ENCODE results near the gene OSMR.
A peak's percentile ranks its signal among the peaks of the same experiment; 100 is the strongest.
"Not testable (repeated sequence)": the region's sequence is repeated elsewhere in the genome, so short reads cannot be mapped to it uniquely, and the experiment has no call there.

The OSMR gene

DNA sequence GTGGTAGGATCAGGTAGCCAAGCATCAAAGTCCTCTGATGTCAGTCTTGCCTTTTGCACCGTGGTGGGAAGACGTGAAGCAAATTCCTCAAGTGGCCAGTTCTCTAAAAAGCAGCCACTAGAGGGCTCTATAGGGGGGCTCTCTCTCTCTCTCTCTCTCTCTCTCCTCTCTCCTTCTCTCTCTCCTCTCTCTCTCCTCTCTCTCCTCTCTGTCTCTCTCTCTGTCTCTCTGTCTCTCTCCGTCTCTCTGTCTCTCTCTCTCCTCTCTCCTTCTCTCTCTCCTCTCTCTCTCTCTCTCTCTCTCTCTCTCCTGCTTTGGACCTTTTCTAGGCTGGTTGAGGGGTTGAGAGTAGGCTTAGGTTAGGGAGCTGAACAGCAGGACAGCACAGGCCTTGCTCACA lies 13.9 kb upstream of the OSMR start:
- peak; percentile 63 for DNase-seq

DNA sequence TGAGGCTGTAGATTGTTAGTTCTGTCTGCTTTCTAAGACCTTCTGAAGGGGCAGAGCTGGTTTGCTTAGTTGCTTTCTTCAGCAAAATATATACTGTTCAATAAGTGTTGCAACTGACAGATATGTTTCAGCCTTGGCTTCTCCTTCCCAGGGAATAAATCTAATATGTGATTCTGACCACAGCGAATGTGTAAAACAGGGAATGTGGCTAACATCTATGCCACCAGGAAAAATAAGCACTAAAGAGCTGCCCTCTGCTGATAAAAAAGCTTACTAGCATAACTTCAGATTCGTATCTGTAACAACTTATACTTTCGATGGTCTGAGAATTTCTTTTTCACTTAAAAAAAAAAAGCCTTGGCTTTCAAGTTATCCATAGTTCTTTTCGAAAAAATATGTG lies 13.0 kb upstream of the OSMR start:
- no peak for DNase-seq

DNA sequence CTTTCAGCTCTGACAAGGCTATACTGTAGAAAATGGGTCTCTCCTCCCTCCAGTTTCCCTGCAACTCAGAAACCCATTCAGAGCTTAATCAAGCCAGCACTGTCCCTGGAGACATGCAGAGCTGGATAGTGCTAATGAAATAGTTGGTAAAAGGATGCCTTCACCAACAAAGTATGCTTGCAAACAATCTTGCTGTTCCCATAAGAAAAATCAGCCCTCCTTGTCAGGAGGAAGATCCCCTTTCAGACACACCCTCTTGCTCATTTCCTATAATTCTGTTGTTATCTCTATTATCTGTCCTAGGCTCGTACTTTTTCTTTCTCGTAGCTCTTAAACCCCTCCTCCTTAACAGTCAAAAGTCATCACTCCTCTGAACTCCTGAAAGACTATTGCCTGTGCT lies 9.9 kb upstream of the OSMR start:
- DNase-seq, result no peak

GRCh38 chr5:38837416-38837815 lies 8.4 kb upstream of the OSMR start:
- DNase-seq, result no peak

DNA sequence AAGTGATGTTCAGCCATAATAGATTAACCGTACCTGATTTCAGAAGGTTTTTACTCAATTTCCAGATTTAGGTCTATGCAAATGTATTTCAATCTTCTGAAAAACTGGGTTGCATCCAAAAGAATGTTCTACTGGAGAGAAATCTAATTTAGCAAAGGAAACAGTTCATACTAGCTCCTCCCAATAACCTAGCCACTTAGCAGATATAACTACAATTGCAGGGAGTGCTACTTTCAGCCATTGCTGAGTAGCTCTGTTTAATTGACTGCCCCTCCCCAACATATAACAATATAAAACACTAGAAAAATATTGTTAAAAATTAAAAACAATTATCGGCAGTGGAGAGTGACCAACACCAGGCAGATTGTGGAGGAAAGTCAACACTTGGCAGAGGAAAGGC lies 7.9 kb upstream of the OSMR start:
- DNase-seq, result no peak

GRCh38 chr5:38843665-38844064 lies 2.1 kb upstream of the OSMR start:
- DNase-seq, result no peak

GRCh38 chr5:38846379-38847011 lies 683 bp downstream of the OSMR start:
- DNase-seq, result no peak

- DNase-seq, result no peak
Observed at GRCh38 chr5:38847559-38848347, 1.9 kb downstream of the OSMR start.

DNA sequence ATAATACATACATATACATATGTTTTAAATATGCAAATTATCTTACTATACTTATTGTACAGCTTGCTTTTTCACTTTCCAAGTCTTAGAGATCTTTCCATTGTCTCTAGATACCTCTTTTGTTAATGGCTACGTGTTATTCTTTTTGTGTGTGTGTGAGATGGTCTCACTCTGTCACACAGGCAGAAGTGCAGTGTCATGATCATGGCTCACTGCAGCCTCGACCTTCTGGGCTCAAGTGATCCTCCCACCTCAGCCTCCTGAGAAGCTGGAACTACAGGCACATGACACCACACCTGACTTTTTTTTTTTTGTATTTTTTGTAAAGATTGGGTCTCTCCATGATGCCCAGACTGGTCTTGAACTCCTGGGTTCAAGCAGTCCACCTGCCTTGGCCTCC lies 2.8 kb downstream of the OSMR start:
- DNase-seq, result no peak

DNA sequence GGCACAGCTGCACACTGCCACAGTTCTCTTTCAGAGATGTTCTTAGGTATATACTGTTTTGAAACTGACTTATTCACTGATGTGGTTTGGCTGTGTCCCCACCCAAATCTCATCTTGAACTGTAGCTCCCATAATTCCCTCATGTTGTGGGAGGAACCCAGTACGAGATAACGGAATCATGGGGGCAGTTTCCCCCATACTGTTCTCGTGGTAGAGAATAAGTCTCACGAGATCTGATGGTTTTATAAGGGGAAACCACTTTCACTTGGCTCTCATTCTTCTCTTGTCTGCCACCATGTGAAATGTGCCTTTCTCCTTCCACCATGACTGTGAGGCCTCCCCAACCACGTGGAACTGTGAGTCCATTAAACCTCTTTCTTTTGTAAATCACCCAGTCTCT lies 5.8 kb downstream of the OSMR start:
- DNase-seq, result not testable (repeated sequence)

- DNase-seq, result no peak
Observed at GRCh38 chr5:38853753-38854470, 8.1 kb downstream of the OSMR start.

DNA sequence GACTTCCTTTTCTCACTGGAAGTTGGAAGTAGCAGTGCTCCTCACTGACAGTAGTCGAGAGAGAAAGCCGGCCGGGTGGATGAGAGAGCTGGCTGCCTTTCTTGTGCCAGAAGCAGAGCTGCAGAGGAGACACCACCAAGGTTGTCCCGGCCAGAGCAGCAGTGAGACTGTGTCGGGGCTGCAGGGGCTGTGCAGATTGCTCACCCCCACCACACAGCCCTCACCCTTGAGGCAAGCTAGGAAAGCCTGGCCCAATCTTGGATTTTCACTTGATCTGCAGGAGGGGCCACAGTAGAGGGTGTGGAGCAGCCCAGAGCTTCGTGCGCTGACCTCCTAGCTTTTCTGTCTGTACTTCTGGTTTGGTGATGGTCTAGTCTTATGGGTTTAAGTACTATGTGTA lies 9.1 kb downstream of the OSMR start:
- no peak for DNase-seq

DNA sequence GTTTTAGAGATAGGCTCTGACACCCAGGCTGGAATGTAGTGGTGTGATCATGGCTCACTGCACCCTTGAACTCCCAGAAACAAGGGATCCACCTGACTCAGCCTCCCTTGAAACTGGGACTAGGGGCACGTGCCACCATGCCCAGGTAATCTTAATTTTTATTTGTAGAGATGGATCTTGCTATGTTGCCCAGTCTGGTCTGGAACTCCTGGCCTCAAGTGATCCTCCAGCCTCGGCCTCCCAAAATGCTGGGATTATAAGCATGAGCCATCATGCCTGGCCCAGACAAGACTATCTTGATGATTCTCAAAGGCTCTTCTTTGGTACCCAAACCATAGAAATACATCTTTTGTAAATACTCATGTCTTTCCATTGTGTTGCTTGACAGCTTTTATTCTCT lies 10.8 kb downstream of the OSMR start:
- no peak for DNase-seq

DNA sequence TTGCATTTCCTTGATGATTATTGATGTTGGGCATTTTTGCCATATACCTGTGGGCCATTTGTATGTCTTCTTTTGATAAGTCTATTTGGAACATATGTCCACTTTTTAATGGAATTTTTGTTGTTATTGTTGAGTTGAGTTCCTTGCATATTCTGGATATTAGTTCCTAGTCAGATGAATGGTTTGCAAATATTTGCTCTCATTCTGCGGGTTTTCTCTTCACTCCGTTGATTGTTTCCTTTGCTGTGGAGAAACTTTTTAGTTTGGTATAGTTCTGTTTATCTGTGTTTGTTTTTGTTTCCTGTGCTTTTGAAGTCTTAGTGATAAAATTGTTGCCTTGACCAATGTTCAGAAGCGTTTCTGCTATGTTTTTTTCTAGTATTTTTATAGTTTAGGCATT lies 13.0 kb downstream of the OSMR start:
- DNase-seq, result no peak

DNA sequence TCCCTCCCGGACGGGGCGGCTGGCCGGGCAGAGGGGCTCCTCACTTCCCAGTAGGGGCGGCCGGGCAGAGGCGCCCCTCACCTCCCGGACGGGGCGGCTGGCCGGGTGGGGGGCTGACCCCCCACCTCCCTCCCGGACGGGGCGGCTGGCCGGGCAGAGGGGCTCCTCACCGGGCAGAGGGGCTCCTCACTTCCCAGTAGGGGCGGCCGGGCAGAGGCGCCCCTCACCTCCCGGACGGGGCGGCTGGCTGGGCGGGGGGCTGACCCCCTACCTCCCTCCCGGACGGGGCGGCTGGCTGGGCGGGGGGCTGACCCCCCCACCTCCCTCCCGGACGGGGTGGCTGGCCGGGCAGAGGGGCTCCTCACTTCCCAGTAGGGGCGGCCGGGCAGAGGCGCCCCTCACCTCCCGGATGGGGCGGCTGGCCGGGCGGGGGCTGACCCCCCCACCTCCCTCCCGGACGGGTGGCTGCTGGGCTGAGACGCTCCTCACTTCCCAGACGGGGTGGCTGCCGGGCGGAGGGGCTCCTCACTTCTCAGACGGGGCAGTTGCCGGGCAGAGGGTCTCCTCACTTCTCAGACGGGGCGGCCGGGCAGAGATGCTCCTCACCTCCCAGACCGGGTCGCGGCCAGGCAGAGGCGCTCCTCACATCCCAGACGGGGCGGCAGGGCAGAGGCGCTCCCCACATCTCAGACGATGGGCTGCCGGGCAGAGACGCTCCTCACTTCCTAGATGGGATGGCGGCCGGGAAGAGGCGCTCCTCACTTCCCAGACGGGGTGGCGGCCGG lies 16.4 kb downstream of the OSMR start:
- not testable (repeated sequence) for DNase-seq

DNA sequence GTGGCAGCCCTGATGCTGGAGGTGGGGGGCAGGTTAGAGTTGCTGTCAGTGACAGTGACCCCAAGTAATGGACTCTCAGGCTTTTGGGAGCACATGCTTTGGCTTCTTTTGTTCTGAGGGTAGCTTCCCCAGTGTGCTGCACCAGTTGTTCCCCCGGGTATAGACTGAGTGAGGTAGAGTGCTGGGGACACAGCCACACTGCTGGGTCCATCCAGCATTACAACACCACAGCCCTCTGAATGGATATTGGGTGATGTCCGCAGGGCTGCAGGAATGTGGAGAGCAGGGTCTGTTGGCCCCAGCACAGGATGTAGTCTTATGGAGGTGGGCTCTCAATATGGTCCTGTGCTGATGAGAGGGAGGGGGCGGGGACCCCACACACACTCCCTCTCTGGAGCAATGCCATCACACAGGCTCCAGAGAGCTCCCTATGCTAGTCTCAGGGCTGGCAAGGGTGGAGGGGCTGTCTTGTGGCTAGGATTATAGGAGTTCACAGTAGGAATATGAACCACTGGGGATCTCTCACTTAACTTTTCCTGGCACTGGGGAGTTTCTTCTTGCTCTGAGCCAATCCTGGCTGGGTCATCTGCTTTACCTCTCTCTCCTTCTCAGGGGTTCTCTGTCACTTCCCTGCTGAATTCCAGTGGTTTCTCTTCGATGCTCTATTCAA lies 20.7 kb downstream of the OSMR start:
- DNase-seq, result no peak

DNA sequence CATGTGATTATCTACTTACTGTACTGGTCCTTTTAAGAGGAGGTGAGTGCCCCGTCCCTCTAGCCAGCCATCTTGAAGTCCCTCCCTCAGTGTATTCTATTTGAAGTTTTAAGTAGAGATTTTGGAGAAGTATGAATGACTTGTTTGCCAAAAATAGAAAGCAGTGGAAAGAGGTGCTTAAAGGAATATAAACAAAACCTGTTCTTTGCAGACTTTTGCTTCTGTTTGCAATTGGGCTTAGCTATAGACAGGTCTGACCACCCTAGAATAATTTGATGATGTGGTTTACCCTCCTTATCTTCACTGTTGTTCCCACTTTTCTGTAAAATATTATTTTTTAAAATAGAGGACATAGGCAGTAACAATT lies 21.2 kb downstream of the OSMR start:
- DNase-seq, result no peak

GRCh38 chr5:38867416-38867815 lies 21.6 kb downstream of the OSMR start:
- DNase-seq, result no peak

DNA sequence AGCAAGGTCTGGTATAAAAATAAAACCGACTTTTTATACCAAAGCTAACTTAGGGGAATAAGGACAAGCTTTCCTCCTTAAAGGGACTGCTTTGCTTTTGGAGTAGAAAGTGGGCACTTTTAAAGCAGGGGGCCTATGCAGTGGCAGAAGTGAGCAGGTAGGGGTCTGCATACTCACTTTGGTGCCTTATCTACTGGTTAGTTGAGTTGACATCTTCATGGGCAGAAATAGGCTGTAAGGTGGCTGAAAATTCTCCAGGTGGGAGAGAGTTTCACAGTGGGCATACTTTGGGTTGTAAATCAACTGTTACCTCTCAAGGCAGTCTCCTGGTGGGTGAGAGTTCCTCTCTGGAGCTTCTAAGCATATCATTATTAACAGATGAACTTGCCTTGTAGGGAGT lies 24.8 kb downstream of the OSMR start:
- no peak for DNase-seq

DNA sequence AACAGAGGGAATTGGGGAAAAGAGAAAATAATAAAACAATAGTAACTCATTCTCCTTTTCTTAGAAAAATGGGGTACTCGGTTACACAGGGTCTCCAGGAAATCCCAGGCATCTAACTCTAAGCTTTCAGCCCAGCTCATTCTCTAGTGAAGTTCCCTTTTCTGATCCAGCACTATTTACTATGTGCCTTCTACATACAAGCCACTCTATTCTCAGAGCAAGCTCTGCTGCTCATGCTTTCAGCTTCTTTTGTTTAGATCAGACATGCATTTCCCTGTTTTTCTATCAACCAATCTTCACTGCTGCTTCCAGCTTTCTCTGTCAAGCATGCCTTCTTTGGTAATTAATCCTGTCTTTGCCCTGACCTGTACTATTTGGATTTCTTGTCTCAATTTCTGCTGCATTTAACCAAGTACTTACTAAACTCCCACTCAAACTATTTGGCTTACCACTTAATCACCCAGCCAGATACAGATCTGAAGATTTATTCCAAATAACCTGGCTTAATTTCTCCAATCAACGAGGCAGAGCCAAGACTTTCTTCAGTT lies 25.3 kb downstream of the OSMR start:
- no peak for DNase-seq

GRCh38 chr5:38871790-38872551 lies 26.2 kb downstream of the OSMR start:
- no peak for DNase-seq

GRCh38 chr5:38872826-38873225 lies 27.0 kb downstream of the OSMR start:
- no peak for DNase-seq

All from islet precursor cell (in vitro differentiated cells).